ENCODE results near the gene RNF112. TPM values are rescaled to one million over a fixed set of nuclear protein-coding genes. Genes with fewer than 3 reads are reported as not detected.

The RNF112 gene
- total RNA-seq, 2 donors from 2014 or later, result 0.84 to 1.6 TPM

DNA sequence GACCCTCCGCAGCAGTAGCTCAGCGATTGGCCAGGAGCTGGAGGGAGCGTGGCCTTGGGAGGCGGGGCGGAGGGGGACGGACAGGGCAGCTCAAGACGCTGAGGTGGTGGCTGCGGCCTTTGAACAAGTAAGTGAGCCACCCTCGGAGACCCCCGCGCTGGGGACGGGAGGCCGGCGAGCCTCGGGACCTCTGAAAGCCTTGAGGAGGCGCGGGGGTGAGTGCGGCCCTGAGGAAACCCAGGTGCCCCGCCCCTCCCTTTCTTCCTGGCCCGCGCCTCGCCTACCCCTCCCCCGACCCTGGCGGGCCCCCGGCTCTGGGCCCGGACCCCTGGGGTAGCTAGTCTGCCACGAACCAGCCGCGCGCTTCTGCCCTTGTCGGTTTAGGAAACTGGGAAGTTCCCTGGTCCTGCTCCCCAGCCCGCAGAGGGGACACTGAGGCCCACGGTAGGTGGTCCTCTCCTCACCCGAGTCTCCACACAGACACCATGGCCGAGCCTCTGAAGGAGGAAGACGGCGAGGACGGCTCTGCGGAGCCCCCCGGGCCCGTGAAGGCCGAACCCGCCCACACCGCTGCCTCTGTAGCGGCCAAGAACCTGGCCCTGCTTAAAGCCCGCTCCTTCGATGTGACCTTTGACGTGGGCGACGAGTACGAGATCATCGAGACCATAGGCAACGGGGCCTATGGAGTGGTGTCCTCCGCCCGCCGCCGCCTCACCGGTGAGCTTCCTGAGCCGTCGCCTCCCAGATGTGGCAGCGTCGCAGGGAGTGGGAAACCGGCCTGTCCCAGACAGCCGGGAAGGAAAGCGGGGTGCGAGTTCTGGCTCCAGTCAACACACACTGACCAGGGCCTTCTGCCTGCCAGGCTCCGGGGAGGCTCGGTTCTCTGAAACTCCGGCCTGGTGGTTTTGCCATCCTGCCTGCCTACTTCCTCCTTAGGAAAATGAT, 32.3 kb upstream of the RNF112 start, which contains the start of gene MAPK7:
MAPK7 (plus strand) TSS at position 83 of the 945 bp plus-strand sequence; CDS start at position 486, 403 bp downstream.
- H3K4me1 Mint-ChIP-seq (ENCODE audit: low read depth), result peaks cover 31% of the 10 kb centered on the region

DNA sequence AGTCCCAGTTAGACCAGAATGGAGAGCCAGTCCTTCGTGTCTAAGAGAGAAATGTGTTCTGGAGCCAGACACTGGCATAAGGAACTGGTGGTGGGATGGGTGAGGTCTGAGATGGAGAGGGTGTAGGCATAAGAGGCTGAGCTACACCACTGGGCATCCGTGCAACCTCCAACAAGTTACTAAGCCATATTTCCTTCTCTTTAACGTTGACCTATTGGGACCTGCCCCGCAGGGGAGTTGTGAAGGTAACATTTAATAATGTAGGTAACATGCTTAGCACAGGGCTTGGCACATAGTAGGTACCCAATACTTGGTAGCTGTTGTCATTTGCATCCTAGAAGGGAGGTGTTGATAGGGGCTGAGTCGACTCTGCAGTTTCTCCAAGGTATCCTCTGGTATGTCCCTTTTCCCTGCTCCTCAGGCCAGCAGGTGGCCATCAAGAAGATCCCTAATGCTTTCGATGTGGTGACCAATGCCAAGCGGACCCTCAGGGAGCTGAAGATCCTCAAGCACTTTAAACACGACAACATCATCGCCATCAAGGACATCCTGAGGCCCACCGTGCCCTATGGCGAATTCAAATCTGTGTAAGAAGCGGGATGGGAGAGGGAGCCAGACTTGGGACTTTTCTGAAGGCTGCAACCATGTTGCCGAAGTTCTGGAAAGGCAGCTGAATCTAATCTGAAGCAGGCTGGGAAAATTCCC, 31.5 kb upstream of the RNF112 start:
- H3K27me3 Mint-ChIP-seq (ENCODE audit: low read depth), result no peaks in the 10 kb centered on the region
- H3K4me3 Mint-ChIP-seq, result peak overlapping the region; percentile 90 to 100
- H3K27ac Mint-ChIP-seq, result no peak overlapping the region
- DNase-seq, result no peak
- H3K9me3 Mint-ChIP-seq, result no peaks in the 10 kb centered on the region
- H3K4me1 Mint-ChIP-seq (ENCODE audit: low read depth), result peaks cover 26% of the 10 kb centered on the region
- peaks cover 0 to 4% of the 10 kb centered on the region in 2 donors for H3K36me3 Mint-ChIP-seq (ENCODE audit: insufficient read depth in 2 of 2)
- no peak for ATAC-seq (replicated peaks in 1 of 2)

More for the DNA sequence above, 32.3 kb upstream of the RNF112 start, which contains the start of gene MAPK7:
- ATAC-seq (replicated peaks in 1 of 2), result peak; percentile 12 to 17
- H3K36me3 Mint-ChIP-seq (ENCODE audit: insufficient read depth in 2 of 2), result peaks cover 0 to 4% of the 10 kb centered on the region in 2 donors
- H3K27me3 Mint-ChIP-seq (ENCODE audit: low read depth), result no peaks in the 10 kb centered on the region
- peak within 1 kb of the TSS; percentile 94 for H3K27ac Mint-ChIP-seq
- DNase-seq, result no peak
- H3K4me3 Mint-ChIP-seq, result peak within 1 kb of the TSS; percentile 90 to 100
- no peaks in the 10 kb centered on the region for H3K9me3 Mint-ChIP-seq

DNA sequence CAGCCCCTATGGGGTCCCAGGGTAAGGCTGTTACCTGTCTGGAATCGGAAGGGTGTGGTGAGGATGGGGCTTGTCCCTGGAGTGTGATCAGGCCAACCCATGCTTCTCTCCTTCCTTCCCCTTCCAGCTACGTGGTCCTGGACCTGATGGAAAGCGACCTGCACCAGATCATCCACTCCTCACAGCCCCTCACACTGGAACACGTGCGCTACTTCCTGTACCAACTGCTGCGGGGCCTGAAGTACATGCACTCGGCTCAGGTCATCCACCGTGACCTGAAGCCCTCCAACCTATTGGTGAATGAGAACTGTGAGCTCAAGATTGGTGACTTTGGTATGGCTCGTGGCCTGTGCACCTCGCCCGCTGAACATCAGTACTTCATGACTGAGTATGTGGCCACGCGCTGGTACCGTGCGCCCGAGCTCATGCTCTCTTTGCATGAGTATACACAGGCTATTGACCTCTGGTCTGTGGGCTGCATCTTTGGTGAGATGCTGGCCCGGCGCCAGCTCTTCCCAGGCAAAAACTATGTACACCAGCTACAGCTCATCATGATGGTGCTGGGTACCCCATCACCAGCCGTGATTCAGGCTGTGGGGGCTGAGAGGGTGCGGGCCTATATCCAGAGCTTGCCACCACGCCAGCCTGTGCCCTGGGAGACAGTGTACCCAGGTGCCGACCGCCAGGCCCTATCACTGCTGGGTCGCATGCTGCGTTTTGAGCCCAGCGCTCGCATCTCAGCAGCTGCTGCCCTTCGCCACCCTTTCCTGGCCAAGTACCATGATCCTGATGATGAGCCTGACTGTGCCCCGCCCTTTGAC, 30.3 kb upstream of the RNF112 start:
- peaks cover 26% of the 10 kb centered on the region for H3K4me1 Mint-ChIP-seq (ENCODE audit: low read depth)
- no peak overlapping the region for H3K27ac Mint-ChIP-seq
- no peaks in the 10 kb centered on the region for H3K27me3 Mint-ChIP-seq (ENCODE audit: low read depth)
- DNase-seq (no peak), ATAC-seq (replicated peaks in 1 of 2) (no peak)
- peaks cover 0 to 4% of the 10 kb centered on the region in 2 donors for H3K36me3 Mint-ChIP-seq (ENCODE audit: insufficient read depth in 2 of 2)
- H3K9me3 Mint-ChIP-seq, result no peaks in the 10 kb centered on the region
- H3K4me3 Mint-ChIP-seq, result no peak overlapping the region

DNA sequence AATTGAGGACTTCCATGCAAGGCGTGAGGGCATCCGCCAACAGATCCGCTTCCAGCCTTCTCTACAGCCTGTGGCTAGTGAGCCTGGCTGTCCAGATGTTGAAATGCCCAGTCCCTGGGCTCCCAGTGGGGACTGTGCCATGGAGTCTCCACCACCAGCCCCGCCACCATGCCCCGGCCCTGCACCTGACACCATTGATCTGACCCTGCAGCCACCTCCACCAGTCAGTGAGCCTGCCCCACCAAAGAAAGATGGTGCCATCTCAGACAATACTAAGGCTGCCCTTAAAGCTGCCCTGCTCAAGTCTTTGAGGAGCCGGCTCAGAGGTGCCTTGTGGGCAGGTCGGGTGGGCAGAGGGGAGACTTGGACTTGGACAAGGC, 29.7 kb upstream of the RNF112 start:
- Mint-ChIP-seq H3K4me3 (no peak overlapping the region), H3K4me1 (ENCODE audit: low read depth) (peaks cover 21% of the 10 kb centered on the region), H3K36me3 (ENCODE audit: insufficient read depth in 2 of 2) (peaks cover 0 to 4% of the 10 kb centered on the region in 2 donors), H3K27ac (no peak overlapping the region), H3K27me3 (ENCODE audit: low read depth) (no peaks in the 10 kb centered on the region), H3K9me3 (no peaks in the 10 kb centered on the region)
- ATAC-seq (replicated peaks in 1 of 2), result no peak
- no peak for DNase-seq

DNA sequence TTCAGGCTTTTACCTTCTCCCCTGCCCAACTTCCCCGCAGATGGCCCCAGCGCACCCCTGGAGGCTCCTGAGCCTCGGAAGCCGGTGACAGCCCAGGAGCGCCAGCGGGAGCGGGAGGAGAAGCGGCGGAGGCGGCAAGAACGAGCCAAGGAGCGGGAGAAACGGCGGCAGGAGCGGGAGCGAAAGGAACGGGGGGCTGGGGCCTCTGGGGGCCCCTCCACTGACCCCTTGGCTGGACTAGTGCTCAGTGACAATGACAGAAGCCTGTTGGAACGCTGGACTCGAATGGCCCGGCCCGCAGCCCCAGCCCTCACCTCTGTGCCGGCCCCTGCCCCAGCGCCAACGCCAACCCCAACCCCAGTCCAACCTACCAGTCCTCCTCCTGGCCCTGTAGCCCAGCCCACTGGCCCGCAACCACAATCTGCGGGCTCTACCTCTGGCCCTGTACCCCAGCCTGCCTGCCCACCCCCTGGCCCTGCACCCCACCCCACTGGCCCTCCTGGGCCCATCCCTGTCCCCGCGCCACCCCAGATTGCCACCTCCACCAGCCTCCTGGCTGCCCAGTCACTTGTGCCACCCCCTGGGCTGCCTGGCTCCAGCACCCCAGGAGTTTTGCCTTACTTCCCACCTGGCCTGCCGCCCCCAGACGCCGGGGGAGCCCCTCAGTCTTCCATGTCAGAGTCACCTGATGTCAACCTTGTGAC, 29.1 kb upstream of the RNF112 start:
- Mint-ChIP-seq H3K36me3 (ENCODE audit: insufficient read depth in 2 of 2) (peaks cover 0 to 4% of the 10 kb centered on the region in 2 donors), H3K27ac (no peak overlapping the region)

DNA sequence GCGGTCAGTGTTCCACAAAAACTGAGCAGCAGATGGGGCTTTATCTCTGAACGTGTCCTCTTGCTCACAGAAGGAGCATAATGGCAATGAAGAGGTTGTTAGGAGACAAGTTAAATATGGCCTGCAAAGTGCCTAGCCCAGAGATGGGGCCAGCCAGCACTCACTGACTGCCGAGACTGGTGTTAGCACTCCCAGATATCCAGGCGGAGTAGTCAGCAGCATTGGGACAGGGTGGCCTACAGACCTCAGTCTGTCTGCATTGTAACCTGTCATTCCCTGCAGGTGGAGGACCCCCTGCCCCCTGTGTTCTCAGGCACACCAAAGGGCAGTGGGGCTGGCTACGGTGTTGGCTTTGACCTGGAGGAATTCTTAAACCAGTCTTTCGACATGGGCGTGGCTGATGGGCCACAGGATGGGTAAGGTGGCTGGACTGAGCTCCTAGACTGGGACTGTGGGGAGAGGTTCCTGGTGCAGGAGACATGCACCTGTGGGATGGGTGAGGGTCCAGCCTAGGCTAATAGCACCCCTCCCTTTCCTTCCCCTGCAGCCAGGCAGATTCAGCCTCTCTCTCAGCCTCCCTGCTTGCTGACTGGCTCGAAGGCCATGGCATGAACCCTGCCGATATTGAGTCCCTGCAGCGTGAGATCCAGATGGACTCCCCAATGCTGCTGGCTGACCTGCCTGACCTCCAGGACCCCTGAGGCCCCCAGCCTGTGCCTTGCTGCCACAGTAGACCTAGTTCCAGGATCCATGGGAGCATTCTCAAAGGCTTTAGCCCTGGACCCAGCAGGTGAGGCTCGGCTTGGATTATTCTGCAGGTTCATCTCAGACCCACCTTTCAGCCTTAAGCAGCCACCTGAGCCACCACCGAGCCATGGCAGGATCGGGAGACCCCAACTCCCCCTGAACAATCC, 28.2 kb upstream of the RNF112 start:
- DNase-seq (no peak), ATAC-seq (replicated peaks in 1 of 2) (no peak)
- H3K27ac Mint-ChIP-seq, result no peak overlapping the region
- H3K36me3 Mint-ChIP-seq (ENCODE audit: insufficient read depth in 2 of 2), result peaks cover 0 to 4% of the 10 kb centered on the region in 2 donors
- peaks cover 14% of the 10 kb centered on the region for H3K4me1 Mint-ChIP-seq (ENCODE audit: low read depth)
- no peaks in the 10 kb centered on the region for H3K9me3 Mint-ChIP-seq
- no peak overlapping the region for H3K4me3 Mint-ChIP-seq
- peaks cover 2% of the 10 kb centered on the region for H3K27me3 Mint-ChIP-seq (ENCODE audit: low read depth)

More for the DNA sequence above, 29.1 kb upstream of the RNF112 start:
- no peak overlapping the region for H3K4me3 Mint-ChIP-seq
- H3K27me3 Mint-ChIP-seq (ENCODE audit: low read depth), result no peaks in the 10 kb centered on the region
- no peak for ATAC-seq (replicated peaks in 1 of 2)
- DNase-seq, result no peak
- peaks cover 17% of the 10 kb centered on the region for H3K4me1 Mint-ChIP-seq (ENCODE audit: low read depth)
- H3K9me3 Mint-ChIP-seq, result no peaks in the 10 kb centered on the region

DNA sequence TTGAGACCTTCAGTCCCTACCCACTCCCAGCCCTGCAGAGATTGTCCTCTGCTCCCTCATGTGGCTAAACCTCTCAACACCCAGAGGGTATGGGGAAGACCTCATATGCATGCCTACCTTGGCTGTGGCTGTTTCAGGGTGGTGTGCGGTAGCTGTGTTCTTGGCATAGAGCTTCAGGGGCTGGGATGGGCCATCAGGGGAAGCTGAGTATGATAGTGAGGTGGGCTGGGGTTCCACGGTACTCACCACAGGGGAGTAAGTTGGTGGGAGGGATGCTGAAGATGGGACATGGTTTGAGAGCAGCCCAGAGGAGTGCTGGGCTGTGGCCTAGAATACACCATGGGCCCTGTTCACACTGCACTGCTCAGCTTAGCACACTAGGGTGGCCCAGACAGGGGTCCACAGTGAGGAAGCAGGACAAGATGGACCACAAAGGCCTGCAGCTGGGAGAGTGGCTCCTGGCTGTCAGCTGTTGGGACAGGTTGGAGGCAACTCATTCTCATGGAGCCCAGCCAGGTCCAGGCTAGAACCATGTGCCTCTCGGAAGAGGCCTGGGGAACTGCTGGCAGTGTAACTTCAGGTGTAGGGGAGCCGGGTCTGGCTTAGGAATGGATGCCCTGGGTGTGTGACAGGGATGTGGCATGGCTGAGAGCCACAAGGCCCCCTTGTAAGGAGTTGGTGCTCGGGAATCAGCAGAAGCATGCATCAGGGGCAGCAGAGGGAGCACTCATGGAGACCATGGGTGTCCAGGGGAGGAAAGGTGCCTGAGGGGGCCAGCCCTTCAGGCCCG, 27.2 kb upstream of the RNF112 start:
- H3K9me3 Mint-ChIP-seq, result no peaks in the 10 kb centered on the region
- no peak overlapping the region for H3K4me3 Mint-ChIP-seq
- H3K27me3 Mint-ChIP-seq (ENCODE audit: low read depth), result peaks cover 6% of the 10 kb centered on the region
- peaks cover 14% of the 10 kb centered on the region for H3K4me1 Mint-ChIP-seq (ENCODE audit: low read depth)
- H3K27ac Mint-ChIP-seq, result no peak overlapping the region
- DNase-seq, result no peak
- peaks cover 0 to 4% of the 10 kb centered on the region in 2 donors for H3K36me3 Mint-ChIP-seq (ENCODE audit: insufficient read depth in 2 of 2)
- no peak for ATAC-seq (replicated peaks in 1 of 2)

DNA sequence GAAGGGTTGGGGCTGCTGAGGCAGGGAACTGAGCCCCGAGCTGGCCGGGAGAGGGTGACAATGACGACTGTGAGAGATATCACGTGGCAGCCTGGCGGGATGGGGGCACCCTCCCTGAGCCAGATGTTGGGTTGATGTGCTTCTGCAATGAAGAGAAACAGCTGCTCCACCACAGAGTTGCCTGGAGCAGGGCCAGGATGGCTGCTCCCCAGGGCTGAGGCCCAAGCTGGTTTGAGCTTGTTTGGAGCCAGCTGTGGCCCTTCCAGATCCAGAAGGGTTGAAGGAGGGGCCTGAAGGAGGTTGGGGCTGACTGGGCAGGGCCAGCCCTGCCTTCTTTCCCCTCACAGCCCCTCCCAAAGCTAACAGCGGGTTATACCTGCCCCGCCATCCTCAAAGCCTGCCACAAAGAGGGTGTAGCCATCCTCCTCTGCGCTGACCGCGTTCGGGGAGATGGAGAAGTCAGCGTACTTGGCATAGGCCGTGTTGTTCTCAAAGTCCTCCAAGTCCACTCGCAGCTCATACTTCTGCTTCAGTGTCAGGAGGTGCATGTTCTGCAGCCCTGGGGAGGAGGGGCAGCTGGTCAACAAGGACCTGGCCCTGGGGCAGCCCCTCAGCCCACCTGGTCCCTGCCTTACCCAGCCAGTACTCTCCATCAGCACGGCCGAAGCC, 26.2 kb upstream of the RNF112 start:
- DNase-seq (no peak), ATAC-seq (replicated peaks in 1 of 2) (no peak)
- Mint-ChIP-seq H3K27ac (no peak overlapping the region), H3K36me3 (ENCODE audit: insufficient read depth in 2 of 2) (peaks cover 0 to 2% of the 10 kb centered on the region in 2 donors), H3K4me1 (ENCODE audit: low read depth) (peaks cover 6% of the 10 kb centered on the region), H3K4me3 (no peak overlapping the region), H3K9me3 (no peaks in the 10 kb centered on the region), H3K27me3 (ENCODE audit: low read depth) (peaks cover 6% of the 10 kb centered on the region)

DNA sequence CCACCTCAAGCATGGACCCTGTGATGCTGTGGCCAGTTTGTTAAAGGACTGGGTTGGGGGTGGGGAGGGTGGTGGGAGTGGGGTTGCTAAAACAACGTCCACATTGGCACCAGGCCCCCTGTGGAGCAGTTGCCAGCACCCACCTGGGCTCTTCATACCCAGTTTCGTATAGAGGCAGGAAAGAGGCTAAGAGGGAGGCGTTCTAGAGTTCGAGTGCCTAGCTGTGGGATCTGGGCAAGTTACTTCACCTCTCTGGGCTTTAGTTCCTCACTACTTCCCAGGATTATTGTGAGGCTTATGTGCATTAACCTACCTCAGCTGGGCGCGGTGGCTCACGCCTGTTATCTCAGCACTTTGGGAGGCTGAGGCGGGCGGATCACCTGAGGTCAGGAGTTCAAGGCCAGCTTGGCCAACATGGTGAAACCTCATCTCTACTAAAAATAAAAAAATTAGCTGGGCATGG, 25.5 kb upstream of the RNF112 start:
- DNase-seq (no peak), ATAC-seq (replicated peaks in 1 of 2) (no peak)
- H3K4me3 Mint-ChIP-seq, result no peak overlapping the region
- H3K36me3 Mint-ChIP-seq (ENCODE audit: insufficient read depth in 2 of 2), result peaks cover 0 to 2% of the 10 kb centered on the region in 2 donors
- no peaks in the 10 kb centered on the region for H3K9me3 Mint-ChIP-seq
- H3K4me1 Mint-ChIP-seq (ENCODE audit: low read depth), result peaks cover 6% of the 10 kb centered on the region
- no peak overlapping the region for H3K27ac Mint-ChIP-seq
- H3K27me3 Mint-ChIP-seq (ENCODE audit: low read depth), result peaks cover 6% of the 10 kb centered on the region

DNA sequence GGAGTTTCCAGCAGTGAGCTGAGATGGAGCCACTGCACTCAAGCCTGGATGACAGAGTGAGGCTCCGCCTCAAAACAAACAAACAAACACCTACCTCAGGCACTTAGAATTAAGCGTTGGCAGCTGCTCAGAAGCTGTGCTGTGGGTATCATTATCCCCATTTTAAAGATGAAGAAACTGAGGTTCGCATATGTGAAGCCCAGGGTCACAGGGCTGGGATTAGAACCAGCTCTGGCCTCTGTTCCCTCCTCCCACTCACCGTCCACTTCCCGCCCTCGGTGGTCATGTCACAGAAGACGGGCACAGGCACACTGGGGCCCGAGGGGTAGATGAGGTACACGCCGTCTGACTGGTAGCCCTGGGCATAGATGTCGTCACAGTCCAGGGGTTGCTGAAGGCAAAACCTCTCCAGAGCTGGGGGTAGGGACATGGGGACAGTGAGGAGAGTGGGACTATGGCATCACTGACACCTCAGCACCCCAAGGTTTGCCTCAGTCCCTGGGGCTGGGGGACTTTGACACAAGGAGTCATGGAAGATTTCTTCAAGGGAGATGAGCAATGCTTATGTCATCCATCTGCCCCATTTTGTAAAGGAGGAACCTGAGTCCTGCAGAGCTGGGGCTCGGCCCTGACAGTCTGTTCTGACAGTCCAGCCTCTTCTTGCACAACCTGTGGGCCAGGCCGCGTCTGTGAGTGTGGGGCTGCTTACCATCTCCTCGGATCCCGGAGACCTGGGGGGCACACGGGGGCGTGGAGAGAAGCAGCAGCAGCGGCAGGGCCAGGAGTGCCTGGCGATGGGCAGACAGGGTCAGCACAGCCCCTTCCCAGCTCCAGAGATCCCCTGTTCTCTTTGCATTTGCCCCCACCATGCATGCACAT, 24.7 kb upstream of the RNF112 start:
- peaks cover 6% of the 10 kb centered on the region for H3K27me3 Mint-ChIP-seq (ENCODE audit: low read depth)
- peaks cover 6% of the 10 kb centered on the region for H3K4me1 Mint-ChIP-seq (ENCODE audit: low read depth)
- no peak overlapping the region for H3K4me3 Mint-ChIP-seq
- ATAC-seq (replicated peaks in 1 of 2) (peak; percentile 43 to 46), DNase-seq (no peak)
- H3K27ac Mint-ChIP-seq, result no peak overlapping the region
- H3K9me3 Mint-ChIP-seq, result no peaks in the 10 kb centered on the region
- no peaks in the 10 kb centered on the region for H3K36me3 Mint-ChIP-seq (ENCODE audit: insufficient read depth in 2 of 2)
